T1000 (cell line): ENCODE measurements around the gene GPN1.
A peak's percentile ranks its signal among the peaks of the same experiment; 100 is the strongest.
"Not testable (repeated sequence)": the region's sequence is repeated elsewhere in the genome, so short reads cannot be mapped to it uniquely, and the experiment has no call there.

Experiments
- DNase-seq: peaks from one replicate; lab custom pipeline; 2025; ENCODE audit warnings: mixed read lengths; lab: John Stamatoyannopoulos, UW

The GPN1 gene

DNA sequence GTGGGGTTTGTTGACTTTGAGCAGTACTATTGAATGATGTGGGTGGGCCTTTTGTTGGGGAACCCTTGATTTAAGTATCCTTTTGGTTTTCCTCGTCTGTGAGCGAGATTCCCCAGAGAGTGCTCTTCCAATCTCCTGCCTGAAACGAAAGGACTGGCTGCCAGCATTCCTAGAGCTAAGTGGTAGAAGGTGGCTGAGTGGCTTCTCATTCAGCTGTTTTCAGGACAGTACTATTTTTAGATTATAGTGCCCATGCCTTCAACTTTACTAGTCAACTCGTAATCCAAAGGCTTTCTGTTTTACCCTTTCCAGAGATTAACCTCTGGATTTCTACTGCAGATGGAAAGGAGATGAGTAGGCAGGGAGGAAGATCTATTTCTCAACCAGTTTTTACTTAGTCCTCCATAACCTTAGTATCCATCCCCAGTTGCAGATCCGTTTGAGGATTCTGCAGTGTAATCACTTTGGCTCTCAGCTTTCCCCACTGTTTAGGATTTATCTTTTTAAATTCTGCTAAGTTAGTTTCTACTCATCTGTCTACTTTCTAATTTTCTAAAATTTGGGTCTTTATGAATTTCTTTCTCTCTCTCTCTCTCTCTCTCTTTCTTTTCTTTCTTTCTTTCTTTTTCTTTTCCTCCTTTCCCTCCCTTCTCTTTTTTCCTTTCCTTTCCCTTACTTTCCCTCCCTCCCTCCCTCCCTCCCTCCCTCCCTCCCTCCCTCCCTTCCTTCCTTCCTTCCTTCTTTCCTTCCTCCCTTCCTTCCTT, 44.1 kb downstream of the GPN1 start:
- DNase-seq, result no peak

DNA sequence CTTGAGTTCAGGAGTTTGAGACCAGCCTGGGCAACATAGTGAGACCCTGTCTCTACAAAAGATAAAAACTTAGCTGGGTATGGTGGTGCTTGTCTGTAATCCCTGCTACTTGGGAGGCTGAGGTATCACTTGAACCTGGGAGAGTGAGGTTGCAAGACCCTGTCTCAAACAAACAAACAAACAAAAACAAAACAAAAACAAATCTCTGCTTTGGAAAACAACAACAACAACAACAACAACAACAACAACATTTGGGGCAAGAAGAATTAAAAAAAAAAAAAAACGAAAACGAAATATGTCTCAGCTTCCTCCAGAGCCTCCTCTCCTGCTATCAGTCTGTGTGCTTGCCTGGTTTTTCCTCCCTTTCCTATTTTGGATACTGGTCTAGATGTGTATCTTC, 51.7 kb downstream of the GPN1 start:
- DNase-seq, result no peak

DNA sequence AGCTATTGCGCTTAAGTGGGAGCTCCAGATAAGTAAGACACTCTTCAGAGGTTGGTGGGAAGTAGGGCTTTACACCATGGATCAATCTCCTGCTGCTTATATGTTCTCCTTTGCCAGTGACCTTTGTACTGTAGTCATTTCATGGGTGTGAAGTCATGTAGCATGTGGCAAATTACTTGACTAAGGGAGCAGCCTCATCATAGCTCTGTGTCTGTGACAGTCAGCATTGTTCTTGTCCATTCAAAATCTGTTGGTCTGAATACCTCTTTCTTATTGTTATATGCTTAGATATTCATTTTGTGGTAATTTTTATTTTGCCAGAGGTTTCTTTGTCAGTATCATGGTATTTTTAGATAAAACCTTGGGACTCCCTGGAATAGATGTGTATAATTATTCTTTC, 53.0 kb downstream of the GPN1 start:
- DNase-seq, result no peak

DNA sequence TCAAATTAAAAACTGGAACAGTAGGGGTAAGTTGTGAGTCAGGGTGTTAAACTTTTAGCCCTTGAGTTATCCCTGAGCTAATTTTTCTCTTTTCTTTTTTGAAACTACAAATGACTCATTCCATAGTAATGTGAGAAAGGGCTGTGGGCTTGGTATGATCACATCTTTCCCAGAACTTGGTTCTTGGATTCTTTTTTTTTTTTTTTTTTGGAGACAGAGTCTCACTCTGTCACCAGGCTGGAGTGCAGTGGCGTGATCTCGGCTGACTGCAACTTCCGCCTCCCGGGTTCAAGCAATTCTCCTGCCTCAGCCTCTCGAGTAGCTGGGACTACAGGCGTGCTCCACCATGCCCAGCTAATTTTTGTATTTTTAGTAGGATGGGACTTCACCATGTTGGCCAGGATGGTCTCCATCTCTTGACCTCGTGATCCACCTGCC, 53.5 kb downstream of the GPN1 start:
- DNase-seq, result peak; percentile 2

DNA sequence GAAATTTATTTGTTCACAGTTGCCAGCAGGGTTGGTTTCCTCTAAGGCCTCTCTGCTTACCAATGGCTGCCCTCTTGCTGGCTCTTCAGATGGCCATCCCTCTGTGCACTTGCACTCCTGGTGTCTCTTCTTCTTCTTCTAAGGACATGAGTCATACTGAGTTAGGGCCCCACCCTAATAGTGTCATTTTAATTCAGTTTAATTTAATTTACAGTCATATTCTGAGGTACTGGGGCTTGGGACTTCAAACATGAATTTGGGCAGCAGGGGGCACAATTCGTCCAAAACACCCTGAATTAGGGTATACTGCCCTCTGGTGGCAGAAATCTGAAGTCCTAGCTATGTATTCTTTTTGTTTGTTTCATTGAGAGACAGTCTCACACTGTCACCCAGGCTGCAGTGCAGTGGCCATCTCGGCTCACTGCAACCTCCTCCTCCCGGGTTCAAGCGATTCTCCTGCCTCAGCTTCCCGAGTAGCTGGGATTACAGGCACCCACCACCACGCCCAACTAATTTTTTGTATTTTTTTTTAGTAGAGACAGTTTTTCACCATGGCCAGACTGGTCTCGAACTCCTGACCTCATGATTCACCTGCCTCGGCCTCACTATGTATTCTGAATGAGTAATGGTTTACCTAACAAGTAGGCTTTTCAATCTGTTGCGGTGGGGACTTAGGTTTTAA, 54.7 kb downstream of the GPN1 start:
- DNase-seq, result peak; percentile 55

DNA sequence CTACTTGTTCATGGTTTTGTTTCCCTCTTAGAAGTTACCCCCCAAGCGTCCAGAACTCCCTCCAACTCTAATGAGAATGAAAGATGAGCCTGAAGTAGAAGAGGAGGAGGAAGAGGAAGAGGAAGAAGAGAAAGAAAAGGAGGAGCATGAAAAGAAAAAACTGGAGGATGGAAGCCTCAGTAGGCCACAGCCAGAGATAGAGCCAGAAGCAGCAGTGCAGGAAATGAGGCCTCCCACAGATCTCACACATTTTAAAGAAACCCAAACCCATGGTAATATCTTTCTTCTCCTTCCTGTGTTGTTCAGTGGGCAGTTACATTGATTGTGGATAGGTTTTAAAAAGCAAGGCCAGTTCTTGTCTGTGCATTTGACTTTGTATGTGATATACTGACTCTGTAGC, 56.2 kb downstream of the GPN1 start:
- DNase-seq, result not testable (repeated sequence)

DNA sequence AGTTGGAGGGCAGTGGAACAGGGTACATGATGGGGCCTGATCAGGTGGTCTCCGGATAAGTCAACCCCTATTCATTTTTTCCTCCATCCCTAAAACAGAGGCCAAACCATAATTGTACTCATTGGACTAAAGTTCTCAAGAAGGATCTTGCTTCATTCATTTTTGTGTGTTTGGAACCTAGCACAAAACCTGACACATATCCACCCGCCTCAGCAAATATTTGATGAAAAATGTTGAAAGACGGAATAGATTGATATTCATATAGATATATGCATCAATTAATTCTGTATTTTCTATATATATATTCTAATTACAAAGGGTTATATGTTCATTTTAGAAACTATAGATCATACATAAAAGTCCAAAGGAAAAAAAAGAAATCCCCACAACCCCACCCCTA, 56.7 kb downstream of the GPN1 start:
- no peak for DNase-seq

DNA sequence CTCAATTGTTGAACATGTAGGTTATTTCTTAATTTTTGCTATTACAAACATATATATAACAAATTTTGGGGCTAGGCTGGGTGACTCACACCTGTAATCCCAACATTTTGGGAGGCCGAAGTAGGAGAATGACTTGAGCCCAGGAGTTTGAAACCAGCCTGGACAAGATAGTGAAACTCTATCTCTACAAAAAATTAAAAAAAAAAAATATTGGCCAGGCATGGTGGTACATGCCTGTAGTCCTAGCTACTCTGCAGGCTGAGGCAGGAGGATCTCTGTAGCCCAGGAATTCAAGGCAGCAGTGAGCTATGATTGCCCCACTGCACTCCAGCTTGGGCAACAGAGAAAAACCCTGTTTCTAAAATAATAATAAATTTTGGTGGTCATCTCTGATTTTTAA, 58.4 kb downstream of the GPN1 start:
- DNase-seq, result no peak

DNA sequence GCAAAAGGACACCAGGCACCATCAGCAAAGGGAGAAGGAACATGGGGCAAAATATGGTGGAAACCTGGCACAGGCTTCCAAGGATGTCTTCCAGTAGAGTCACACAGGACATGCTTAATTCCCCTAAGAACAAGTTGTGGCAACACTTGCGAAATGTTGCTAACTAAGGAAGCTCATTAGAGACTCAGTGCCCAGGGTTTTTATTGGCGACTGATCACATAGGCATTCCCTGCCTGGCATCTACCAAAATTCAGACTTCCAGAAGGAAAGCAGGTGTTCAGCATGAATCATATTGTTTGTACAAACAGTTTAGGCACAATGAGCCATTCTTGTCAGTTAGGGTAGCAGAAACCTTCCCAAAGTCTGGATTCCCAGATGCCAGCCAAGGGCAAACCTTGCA, 60.6 kb downstream of the GPN1 start:
- DNase-seq, result no peak

DNA sequence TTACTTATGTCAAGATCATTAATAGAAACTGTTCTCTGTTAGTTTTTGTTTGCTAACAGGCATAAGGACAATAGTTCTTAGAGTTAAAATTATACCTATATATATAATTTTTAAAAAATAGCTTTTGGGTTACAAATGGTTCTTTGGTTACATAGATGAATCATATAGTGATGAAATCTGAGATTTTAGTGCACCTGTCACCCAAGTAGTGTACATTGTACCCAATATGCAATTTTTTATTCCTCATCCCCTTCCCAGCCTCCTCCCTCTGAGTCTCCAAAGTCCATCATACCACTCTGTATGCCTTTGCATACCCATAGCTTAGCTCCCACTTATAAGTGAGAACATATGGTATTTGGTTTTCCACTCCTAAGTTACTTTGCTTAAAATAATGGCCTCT, 61.2 kb downstream of the GPN1 start:
- DNase-seq, result no peak

DNA sequence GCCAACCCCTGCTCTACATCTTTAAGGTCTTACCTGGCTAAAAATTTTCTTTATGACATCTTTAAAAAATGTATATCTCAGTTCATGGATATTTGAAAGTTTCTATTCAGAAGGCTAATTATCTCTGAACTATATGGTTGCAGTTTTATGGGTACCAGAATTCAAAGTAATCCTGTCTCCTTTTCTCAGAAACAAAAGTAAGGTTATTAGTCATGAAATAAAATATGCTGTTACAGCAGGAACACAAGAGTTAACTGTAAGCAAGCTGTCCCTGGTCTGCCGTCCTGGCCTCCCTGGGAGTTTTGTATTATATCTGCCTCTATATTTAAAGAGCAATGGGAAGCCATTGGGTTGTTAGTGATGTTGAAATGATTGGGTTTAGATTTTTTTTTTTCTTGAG, 68.8 kb downstream of the GPN1 start:
- no peak for DNase-seq
